T-helper 17 cell (primary cell): ENCODE results near the gene DDX28. TPM values are rescaled to one million over a fixed set of nuclear protein-coding genes. Genes with fewer than 3 reads are reported as not detected.
A peak's percentile ranks its signal among the peaks of the same experiment; 100 is the strongest.
"Not testable (repeated sequence)": the region's sequence is repeated elsewhere in the genome, so short reads cannot be mapped to it uniquely, and the experiment has no call there.

Source experiments
- ATAC-seq: fragments of 150-1000 bp; cut with Tn5 transposase; 2 replicates; pipeline ENCODE4 v1.10.0; 2021; ENCODE audit warnings: mild to moderate bottlenecking, moderate library complexity
- DNase-seq, 3 donors: peaks; one replicate each; pipeline versions ENCODE4 v3.0.0 to v3.0.0-alpha.2; 2020 to 2021
- H3K9me3 ChIP-seq: one replicate; pipeline ENCODE4 v1.7.0; 2013; ENCODE audit warnings: low read length, mild to moderate bottlenecking; ENCODE audit not compliant: control insufficient read depth, poor library complexity, severe bottlenecking
- H3K27ac Mint-ChIP-seq: one replicate; pipeline ENCODE4 v1.8.0; 2022; ENCODE audit warnings: mild to moderate bottlenecking, moderate library complexity, mixed read lengths
- H3K27me3 Mint-ChIP-seq: one replicate; pipeline ENCODE4 v1.8.0; 2022; ENCODE audit warnings: mixed read lengths
- H3K36me3 Mint-ChIP-seq: one replicate; pipeline ENCODE4 v1.8.0; 2022; ENCODE audit warnings: low read depth, mixed read lengths
- H3K4me1 Mint-ChIP-seq: one replicate; pipeline ENCODE4 v1.8.0; 2022; ENCODE audit warnings: mild to moderate bottlenecking, mixed read lengths
- H3K4me3 Mint-ChIP-seq: one replicate; pipeline ENCODE4 v1.8.0; 2022; ENCODE audit warnings: mild to moderate bottlenecking, moderate library complexity, mixed read lengths
- total RNA-seq, 4 donors: library from RNA in 2 of 4; stranded (reverse) in 2 of 4; gene quantifications; one replicate each; pipeline ENCODE4 v1.2.3 and lab custom pipeline; 2022 to 2026

The DDX28 gene
- total RNA-seq, 2 donors from 2014 or later: 13.2 to 14.8 TPM

- ATAC-seq (no peak), DNase-seq (no peak)
- H3K9me3 ChIP-seq: no peaks in the 10 kb centered on the region
- Mint-ChIP-seq H3K27me3 (no peaks in the 10 kb centered on the region), H3K4me3 (no peak overlapping the region), H3K4me1 (peaks cover 11% of the 10 kb centered on the region), H3K27ac (no peak overlapping the region), H3K36me3 (no peaks in the 10 kb centered on the region)
Observed at GRCh38 chr16:67982011-67982696, 40.9 kb downstream of the DDX28 start.

GRCh38 chr16:67979955-67980678, 42.9 kb downstream of the DDX28 start, which contains the start of gene DPEP3:
Gene DPEP3 (minus strand): TSS chr16:67980499. CDS start chr16:67980380, 119 bp downstream.
- H3K27me3 Mint-ChIP-seq: no peaks in the 10 kb centered on the region
- ATAC-seq: no peak

GRCh38 chr16:67977469-67978227, 45.4 kb downstream of the DDX28 start:
- Mint-ChIP-seq H3K4me3 (no peak overlapping the region), H3K27ac (no peak overlapping the region), H3K4me1 (peaks cover 2% of the 10 kb centered on the region), H3K27me3 (no peaks in the 10 kb centered on the region), H3K36me3 (no peaks in the 10 kb centered on the region)
- no peak for DNase-seq
- no peaks in the 10 kb centered on the region for H3K9me3 ChIP-seq
- ATAC-seq: no peak

More at GRCh38 chr16:67979955-67980678, 42.9 kb downstream of the DDX28 start, which contains the start of gene DPEP3:
- no peaks in the 10 kb centered on the region for H3K9me3 ChIP-seq
- no peaks in the 10 kb centered on the region for H3K36me3 Mint-ChIP-seq
- H3K4me1 Mint-ChIP-seq: peaks cover 11% of the 10 kb centered on the region
- H3K4me3 Mint-ChIP-seq: no peak within 1 kb of the TSS
- no peak within 1 kb of the TSS for H3K27ac Mint-ChIP-seq
- no peak for DNase-seq

GRCh38 chr16:67977005-67977404, 46.0 kb downstream of the DDX28 start:
- no peaks in the 10 kb centered on the region for H3K4me1 Mint-ChIP-seq
- DNase-seq (no peak), ATAC-seq (no peak)
- no peak overlapping the region for H3K4me3 Mint-ChIP-seq
- no peaks in the 10 kb centered on the region for H3K9me3 ChIP-seq
- no peaks in the 10 kb centered on the region for H3K36me3 Mint-ChIP-seq
- no peak overlapping the region for H3K27ac Mint-ChIP-seq
- no peaks in the 10 kb centered on the region for H3K27me3 Mint-ChIP-seq

- Mint-ChIP-seq H3K36me3 (no peaks in the 10 kb centered on the region), H3K4me1 (no peaks in the 10 kb centered on the region), H3K4me3 (no peak overlapping the region), H3K27me3 (no peaks in the 10 kb centered on the region), H3K27ac (no peak overlapping the region)
- H3K9me3 ChIP-seq: no peaks in the 10 kb centered on the region
- ATAC-seq (no peak), DNase-seq (no peak)
Observed at GRCh38 chr16:67976205-67976604, 46.8 kb downstream of the DDX28 start.

- Mint-ChIP-seq H3K27me3 (no peaks in the 10 kb centered on the region), H3K36me3 (no peaks in the 10 kb centered on the region), H3K27ac (no peak overlapping the region), H3K4me3 (no peak overlapping the region), H3K4me1 (no peaks in the 10 kb centered on the region)
- no peak for ATAC-seq
- no peak for DNase-seq
- H3K9me3 ChIP-seq: no peaks in the 10 kb centered on the region
Observed at GRCh38 chr16:67975321-67976105, 47.5 kb downstream of the DDX28 start.

GRCh38 chr16:67972285-67972684, 50.7 kb downstream of the DDX28 start:
- H3K27me3 Mint-ChIP-seq, H3K9me3 ChIP-seq, DNase-seq, H3K27ac Mint-ChIP-seq, H3K36me3 Mint-ChIP-seq, ATAC-seq, H3K4me3 Mint-ChIP-seq: not testable (repeated sequence)
- peaks cover 11% of the 10 kb centered on the region for H3K4me1 Mint-ChIP-seq

- H3K27me3 Mint-ChIP-seq: no peaks in the 10 kb centered on the region
- no peaks in the 10 kb centered on the region for H3K36me3 Mint-ChIP-seq
- H3K9me3 ChIP-seq: no peaks in the 10 kb centered on the region
- no peak overlapping the region for H3K27ac Mint-ChIP-seq
- ATAC-seq (no peak), DNase-seq (no peak)
- peak overlapping the region; percentile 43 for H3K4me3 Mint-ChIP-seq
- H3K4me1 Mint-ChIP-seq: peaks cover 15% of the 10 kb centered on the region
Observed at GRCh38 chr16:67971111-67971510, 51.9 kb downstream of the DDX28 start.

Other genes with a start within 250 kb of the DDX28 start
- 10 to 100 TPM; 29.8 to 30.4 TPM for gene RANBP10, start 216.7 kb downstream of the DDX28 start, total RNA-seq
- under 1 TPM; 0.62 to 0.63 TPM for gene TSNAXIP1, start 216.3 kb downstream of the DDX28 start, total RNA-seq
- gene THAP11, start 180.9 kb downstream of the DDX28 start, total RNA-seq: 10 to 100 TPM; 31.2 to 33.1 TPM
- gene NUTF2, start 176.3 kb downstream of the DDX28 start, total RNA-seq: 10 to 100 TPM; 46.6 to 66.8 TPM
- 10 to 100 TPM; 75.3 to 77.0 TPM for gene CENPT, start 175.5 kb downstream of the DDX28 start, total RNA-seq
- gene EDC4, start 150.2 kb downstream of the DDX28 start, total RNA-seq: 100 to 1,000 TPM in 1 of 2 donors, 10 to 100 TPM in 1; 99.0 to 105 TPM
- 1 to 10 TPM; 2.5 to 2.6 TPM for gene NRN1L, start 138.3 kb downstream of the DDX28 start, total RNA-seq
- 10 to 100 TPM; 14.5 to 15.5 TPM for gene PSKH1, start 130.0 kb downstream of the DDX28 start, total RNA-seq
- 1 to 10 TPM; 6.7 to 8.4 TPM for gene CTRL, start 91.4 kb downstream of the DDX28 start, total RNA-seq
- 100 to 1,000 TPM in 1 of 2 donors, 10 to 100 TPM in 1; 93.7 to 119 TPM for gene PSMB10, start 86.4 kb downstream of the DDX28 start, total RNA-seq
- gene LCAT, start 79.1 kb downstream of the DDX28 start, total RNA-seq: 1 to 10 TPM; 4.6 to 5.7 TPM
- 10 to 100 TPM; 19.5 to 24.3 TPM for gene SLC12A4, start 54.6 kb downstream of the DDX28 start, total RNA-seq
- gene DPEP3, start 42.7 kb downstream of the DDX28 start, total RNA-seq: under 1 TPM; 0.22 to 0.68 TPM
- gene DPEP2, start 23.7 kb downstream of the DDX28 start, total RNA-seq: 10 to 100 TPM; 42.7 to 51.2 TPM
- gene DPEP2NB, start 7.3 kb downstream of the DDX28 start, total RNA-seq: not detected
- 10 to 100 TPM; 12.0 to 12.3 TPM for gene DUS2, start 52 bp upstream of the DDX28 start, total RNA-seq
- 100 to 1,000 TPM in 1 of 2 donors, 10 to 100 TPM in 1; 94.5 to 101 TPM for gene NFATC3, start 62.1 kb upstream of the DDX28 start, total RNA-seq
- gene ESRP2, start 212.9 kb upstream of the DDX28 start, total RNA-seq: under 1 TPM; 0.10 to 0.16 TPM
- gene PLA2G15, start 222.1 kb upstream of the DDX28 start, total RNA-seq: 1 to 10 TPM; 6.6 to 7.4 TPM
- gene SLC7A6, start 241.3 kb upstream of the DDX28 start, total RNA-seq: 100 to 1,000 TPM; 148 to 171 TPM